ENCODE data around the gene RAD51B.

GRCh38 chr14:68744613-68745012 is 925.0 kb downstream of the RAD51B start:
- no peak for TF ChIP-seq CTCF (IDR thresholded peaks at IDR 0.05; ENCODE audit: insufficient read depth, low read length)
- TF ChIP-seq POLR2AphosphoS5 (IDR thresholded peaks at IDR 0.05; ENCODE audit: low read depth): no peak
- TF ChIP-seq GABPA (IDR thresholded peaks at IDR 0.05; ENCODE audit: low read depth): no peak

Data from HL-60 (cell line).